AG09319 (cell line): ENCODE data around the gene TAF4.

ENCODE experiments used
- DNase-seq: peaks from one replicate; pipeline ENCODE4 v3.0.0-alpha.2; 2010; ENCODE audit warnings: low read depth; ENCODE audit errors: extremely low read depth
- CTCF ChIP-seq: IDR thresholded peaks from 2 replicates; pipeline ENCODE4 v1.5.1; 2011; ENCODE audit warnings: low read depth, mild to moderate bottlenecking, inconsistent platforms, low read length, moderate library complexity

TAF4 gene

GRCh38 chr20:62025394-62025793, 40.3 kb downstream of the TAF4 start:
- no peak for DNase-seq
- no peak for TF ChIP-seq CTCF

- no peak for DNase-seq
- TF ChIP-seq CTCF, result no peak
These were observed 41.7 kb downstream of the TAF4 start for GRCh38 chr20:62023935-62024334.

GRCh38 chr20:62022575-62023139, 43.0 kb downstream of the TAF4 start:
- no peak for TF ChIP-seq CTCF

GRCh38 chr20:62021793-62022385, 43.8 kb downstream of the TAF4 start:
- no peak for DNase-seq
- TF ChIP-seq CTCF, result no peak

More at GRCh38 chr20:62022575-62023139, 43.0 kb downstream of the TAF4 start:
- no peak for DNase-seq

- no peak for TF ChIP-seq CTCF
- no peak for DNase-seq
These were observed 44.6 kb downstream of the TAF4 start for GRCh38 chr20:62020935-62021701.

- TF ChIP-seq CTCF, result no peak
- no peak for DNase-seq
These were observed 45.7 kb downstream of the TAF4 start for GRCh38 chr20:62019881-62020492.
